Ovary (tissue), 9 donors: ENCODE data around the gene GNG12. TPM values are rescaled to one million over a fixed set of nuclear protein-coding genes. Genes with fewer than 3 reads are reported as not detected.

ENCODE experiments used
- DNase-seq, 5 donors: peaks; one replicate each; pipeline ENCODE4 v3.0.0-alpha.2; 2019 to 2020
- H3K27ac ChIP-seq, 2 donors: fragments of 200-600 bp; one replicate each; pipeline versions ENCODE4 v1.5.1 to v1.8.0; 2019 to 2022
- H3K27me3 ChIP-seq: fragments of 200-600 bp; one replicate; pipeline ENCODE4 v1.8.0; 2022
- H3K36me3 ChIP-seq: fragments of 200-600 bp; sonication (generic); one replicate; pipeline ENCODE4 v1.5.1; 2019
- H3K4me1 ChIP-seq: one replicate; pipeline ENCODE4 v1.8.1; 2013; ENCODE audit warnings: mild to moderate bottlenecking, moderate library complexity; ENCODE audit not compliant: insufficient read depth
- H3K4me3 ChIP-seq: fragments of 200-600 bp; sonication (generic); one replicate; pipeline ENCODE4 v1.5.1; 2017
- H3K9me3 ChIP-seq, 2 donors: fragments of 200-600 bp in 1 of 2; sonication (generic) in 1 of 2; one replicate each; pipeline versions ENCODE4 v1.5.1 to v1.8.1; 2013 to 2019; ENCODE audit warnings: mild to moderate bottlenecking in 1 of 2, moderate library complexity in 1 of 2
- EP300 ChIP-seq: sonication (generic); formaldehyde crosslinking; IDR thresholded peaks from one replicate; pipeline ENCODE4 v1.6.1; 2017; ENCODE audit warnings: antibody characterized with exemption
- POLR2A ChIP-seq: fragments of 450-650 bp; IDR thresholded peaks from one replicate; pipeline ENCODE4 v1.6.1; 2017; ENCODE audit warnings: antibody characterized with exemption, mild to moderate bottlenecking, moderate library complexity
- WGBS, 3 donors: extraction: QIAGEN DNeasy Blood & Tissue Kit in 1 of 3; methylation state at CpG; one replicate each; pipeline versions ENCODE4 v1.1.5 to v1.1.7; 2013 to 2017; 5-methylcytosine and 5-hydroxymethylcytosine counted together
- intact Hi-C, 4 donors: fragments of 100-400 bp; cut with DNase I; formaldehyde crosslinking; loops; one replicate each; pipeline versions ENCODE4 v1.11.0 to v1.15.1; 2022 to 2023
- polyA plus RNA-seq, 2 donors: library from polyadenylated mRNA; stranded (reverse); fragments of 200-250 nt in 1 of 2; fragments of 350-450 nt in 1 of 2; fragmentation: Illumina TruSeq in 1 of 2; extraction: RNeasy Lipid Tissue Mini Kit (QIAGEN cat#74804) in 1 of 2; gene quantifications; one replicate each; pipeline ENCODE4 v1.2.3, GENCODE V29; 2013 to 2014
- total RNA-seq, 7 donors: library from RNA; depleted of rRNA in 2 of 7; stranded (reverse); fragments of >200 nt in 2 of 7; fragmentation: NEBNext Ultra II Directional in 3 of 7; extraction: Animal tissue kit (Norgen Biotek cat#: 25700) in 3 of 7; gene quantifications; one replicate each; pipeline versions ENCODE4 v1.1.0 to v1.2.4, GENCODE V29; 2016 to 2023
- TF ChIP-seq, protein P1 (sequence below), 3 donors: fragments of 450-650 bp in 2 of 3; fragments of 200-600 bp in 1 of 3; IDR thresholded peaks; one replicate each; pipeline versions ENCODE4 v1.5.1 to v1.8.0; 2016 to 2022; ENCODE audit warnings: antibody characterized with exemption in 3 of 3, mild to moderate bottlenecking in 1 of 3
- donor health status: DM: no; HTN: no; CAD: no; lungs with moderate emphysema.
- donor health status: DM: no; HTN: no; CAD: no.
- donor health status: Bipolar disorder and iron deficiency.
- donor health status: DM: yes; HTN: yes; CAD: no.
- donor health status: DM: no; HTN: no; CAD: no.
- donor health status: DM: yes; HTN: yes; CAD: no.

Gene GNG12
- total and polyA plus RNA-seq, 9 donors: 41.0 to 121 (median 68.0) TPM

- peaks cover 22% of the 10 kb centered on the region for H3K4me1 ChIP-seq
Observed at GRCh38 chr1:67790201-67790692, 43.0 kb downstream of the GNG12 start.

DNA sequence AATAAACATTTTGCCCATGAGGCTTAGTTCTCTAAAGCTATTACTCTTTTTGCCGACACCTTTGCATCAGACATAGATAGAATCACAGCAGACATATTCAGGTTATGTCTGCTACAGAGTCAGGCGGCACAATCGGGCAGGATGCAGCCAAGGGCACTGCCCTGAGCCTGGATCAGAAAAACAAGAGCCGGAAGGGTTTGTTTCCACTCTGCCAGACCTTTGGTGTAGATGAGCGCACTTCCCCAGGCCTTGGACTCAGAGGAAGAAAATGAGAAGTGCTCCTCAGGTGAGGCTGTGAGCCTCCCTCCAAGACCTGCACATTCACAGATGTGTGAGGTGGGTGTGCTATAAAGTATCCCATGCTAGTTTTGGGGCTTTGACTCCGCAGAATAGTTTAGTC, 43.7 kb downstream of the GNG12 start:
- Histone ChIP-seq H3K4me1 (peaks cover 22% of the 10 kb centered on the region), H3K27ac (no peak overlapping the region), H3K4me3 (no peak overlapping the region), H3K27me3 (no peaks in the 10 kb centered on the region), H3K9me3 (no peaks in the 10 kb centered on the region), H3K36me3 (no peaks in the 10 kb centered on the region)
- no peak for TF ChIP-seq EP300
- TF ChIP-seq POLR2A: no peak
- TF ChIP-seq, protein P1, sequence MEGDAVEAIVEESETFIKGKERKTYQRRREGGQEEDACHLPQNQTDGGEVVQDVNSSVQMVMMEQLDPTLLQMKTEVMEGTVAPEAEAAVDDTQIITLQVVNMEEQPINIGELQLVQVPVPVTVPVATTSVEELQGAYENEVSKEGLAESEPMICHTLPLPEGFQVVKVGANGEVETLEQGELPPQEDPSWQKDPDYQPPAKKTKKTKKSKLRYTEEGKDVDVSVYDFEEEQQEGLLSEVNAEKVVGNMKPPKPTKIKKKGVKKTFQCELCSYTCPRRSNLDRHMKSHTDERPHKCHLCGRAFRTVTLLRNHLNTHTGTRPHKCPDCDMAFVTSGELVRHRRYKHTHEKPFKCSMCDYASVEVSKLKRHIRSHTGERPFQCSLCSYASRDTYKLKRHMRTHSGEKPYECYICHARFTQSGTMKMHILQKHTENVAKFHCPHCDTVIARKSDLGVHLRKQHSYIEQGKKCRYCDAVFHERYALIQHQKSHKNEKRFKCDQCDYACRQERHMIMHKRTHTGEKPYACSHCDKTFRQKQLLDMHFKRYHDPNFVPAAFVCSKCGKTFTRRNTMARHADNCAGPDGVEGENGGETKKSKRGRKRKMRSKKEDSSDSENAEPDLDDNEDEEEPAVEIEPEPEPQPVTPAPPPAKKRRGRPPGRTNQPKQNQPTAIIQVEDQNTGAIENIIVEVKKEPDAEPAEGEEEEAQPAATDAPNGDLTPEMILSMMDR (IDR thresholded peaks at IDR 0.05): no peak
- intact Hi-C loops: no loop called here
- no peak for DNase-seq
- WGBS, 3 donors: 89 to 98% (median 91%) methylated on average over 6 of the region's 6 CpGs

More at GRCh38 chr1:67790201-67790692, 43.0 kb downstream of the GNG12 start:
- WGBS, 3 donors: 82 to 89% (median 84%) methylated on average over 7 of the region's 7 CpGs
- no peak overlapping the region for H3K27ac ChIP-seq
- TF ChIP-seq, protein P1 (IDR thresholded peaks at IDR 0.05): no peak
- TF ChIP-seq POLR2A (no peak), EP300 (no peak)
- H3K36me3 ChIP-seq: no peaks in the 10 kb centered on the region
- H3K9me3 ChIP-seq: no peaks in the 10 kb centered on the region
- no peaks in the 10 kb centered on the region for H3K27me3 ChIP-seq
- intact Hi-C loops: no loop called here
- H3K4me3 ChIP-seq: no peak overlapping the region
- DNase-seq: no peak

- TF ChIP-seq EP300 (no peak), POLR2A (no peak)
- TF ChIP-seq, protein P1 (IDR thresholded peaks at IDR 0.05): no peak
- Histone ChIP-seq H3K4me3 (no peak overlapping the region), H3K4me1 (peaks cover 17% of the 10 kb centered on the region), H3K36me3 (no peaks in the 10 kb centered on the region), H3K27me3 (no peaks in the 10 kb centered on the region), H3K9me3 (no peaks in the 10 kb centered on the region), H3K27ac (no peak overlapping the region)
- intact Hi-C loops: no loop called here
- no peak for DNase-seq
- 84 to 90% (median 87%) methylated on average over 7 of the region's 7 CpGs for WGBS, 3 donors
Observed at GRCh38 chr1:67788904-67789303, 44.4 kb downstream of the GNG12 start.

- no peak for DNase-seq
- no peak overlapping the region for H3K4me3 ChIP-seq
- H3K9me3 ChIP-seq: no peaks in the 10 kb centered on the region
- H3K36me3 ChIP-seq: no peaks in the 10 kb centered on the region
- TF ChIP-seq EP300: no peak
- TF ChIP-seq, protein P1 (IDR thresholded peaks at IDR 0.05): no peak
- TF ChIP-seq POLR2A: no peak
- H3K4me1 ChIP-seq: peaks cover 17% of the 10 kb centered on the region
- intact Hi-C loops: no loop called here
- H3K27me3 ChIP-seq: no peaks in the 10 kb centered on the region
- 36 to 40% (median 37%) methylated on average over 5 of the region's 5 CpGs for WGBS, 3 donors
- no peak overlapping the region for H3K27ac ChIP-seq
Observed at GRCh38 chr1:67788238-67788790, 45.0 kb downstream of the GNG12 start.
